SK-N-SH (cell line): Measurements from ENCODE around the gene AKAP8. TPM values are rescaled to one million over a fixed set of nuclear protein-coding genes. Genes with fewer than 3 reads are reported as not detected.

Source experiments
- CTCF ChIA-PET: fragments of 300-600, 350-600 bp; formaldehyde crosslinking; extraction: SDS; loops from one replicate; lab custom pipeline; 2021; lab: Yijun Ruan, JAX
- POLR2A ChIA-PET: fragments of 350-600 bp; sonication (Branson Sonifier 250); formaldehyde crosslinking; extraction: SDS; loops from one replicate; lab custom pipeline; 2020; ENCODE audit warnings: antibody characterized with exemption, inconsistent platforms; lab: Yijun Ruan, JAX
- DNase-seq: peaks from one replicate; pipeline ENCODE4 v3.0.0; 2012
- H2AFZ ChIP-seq: fragments of 200-600 bp; sonication (generic); 2 replicates; pipeline ENCODE4 v1.8.1; 2016; ENCODE audit warnings: antibody characterized with exemption, mild to moderate bottlenecking, low read depth
- H3F3A ChIP-seq: fragments of 200-600 bp; sonication (generic); replicated peaks from 2 replicates; pipeline ENCODE3; 2016; ENCODE audit warnings: antibody characterized with exemption, mild to moderate bottlenecking; ENCODE audit not compliant: insufficient read depth
- H3K27ac ChIP-seq, 2 experiments: fragments of 200-500 bp in 1 of 2; fragments of 200-600 bp in 1 of 2; sonication (Bioruptor generic) in 1 of 2; sonication (generic), shearing (Covaris generic) in 1 of 2; 2 replicates each; pipeline versions ENCODE4 v1.5.1 to v1.6.1; 2014 to 2016; ENCODE audit warnings: low read depth in 2 of 2, inconsistent platforms in 1 of 2, low read length in 1 of 2, mild to moderate bottlenecking in 1 of 2, mixed read lengths in 1 of 2
- H3K27me3 ChIP-seq: fragments of 200-600 bp; sonication (generic), shearing (Covaris generic); 2 replicates; pipeline ENCODE4 v1.6.1; 2016; ENCODE audit warnings: mixed run types; ENCODE audit not compliant: insufficient read depth
- H3K36me3 ChIP-seq, 2 experiments: fragments of 200-500 bp in 1 of 2; fragments of 200-600 bp in 1 of 2; sonication (Bioruptor generic) in 1 of 2; sonication (generic) in 1 of 2; replicated peaks in 1 of 2; 2 replicates each; pipeline versions ENCODE3 to v1.5.1; 2014 to 2016; ENCODE audit warnings: low read length in 1 of 2, mild to moderate bottlenecking in 1 of 2; ENCODE audit not compliant: insufficient read depth in 2 of 2, control insufficient read depth in 1 of 2
- H3K4me1 ChIP-seq, 2 experiments: fragments of 200-500 bp in 1 of 2; fragments of 200-600 bp in 1 of 2; sonication (Bioruptor generic) in 1 of 2; sonication (generic), shearing (Covaris generic) in 1 of 2; 2 replicates each; pipeline versions ENCODE4 v1.5.1 to v1.6.1; 2014 to 2016; ENCODE audit warnings: low read depth in 1 of 2, low read length in 1 of 2, mixed run types in 1 of 2; ENCODE audit not compliant: insufficient read depth in 2 of 2, control insufficient read depth in 1 of 2
- H3K4me2 ChIP-seq: fragments of 200-600 bp; sonication (generic), shearing (Covaris generic); 2 replicates; pipeline ENCODE4 v1.6.1; 2017; ENCODE audit warnings: mixed run types
- H3K4me3 ChIP-seq, 2 experiments: fragments of 200-500 bp in 1 of 2; fragments of 200-600 bp in 1 of 2; sonication (Bioruptor generic) in 1 of 2; sonication (generic), shearing (Covaris generic) in 1 of 2; 2 replicates each; pipeline versions ENCODE4 v1.5.1 to v1.8.1; 2014 to 2016; ENCODE audit warnings: low read depth in 2 of 2, inconsistent platforms in 1 of 2, low read length in 1 of 2, mild to moderate bottlenecking in 1 of 2, mixed read lengths in 1 of 2, moderate library complexity in 1 of 2
- H3K79me2 ChIP-seq: fragments of 200-600 bp; sonication (generic); 2 replicates; pipeline ENCODE4 v1.8.1; 2017; ENCODE audit warnings: mild to moderate bottlenecking; ENCODE audit not compliant: insufficient read depth
- H3K9ac ChIP-seq: fragments of 200-600 bp; sonication (generic); 2 replicates; pipeline ENCODE4 v1.6.1; 2017; ENCODE audit warnings: mixed run types
- H3K9me2 ChIP-seq: fragments of 200-600 bp; sonication (generic); 2 replicates; pipeline ENCODE4 v1.6.1; 2017; ENCODE audit warnings: mixed run types
- H3K9me3 ChIP-seq: fragments of 200-600 bp; sonication (generic); 2 replicates; pipeline ENCODE4 v1.6.1; 2017; ENCODE audit warnings: mixed run types, mild to moderate bottlenecking, moderate library complexity
- H4K20me1 ChIP-seq: fragments of 200-600 bp; sonication (generic); 2 replicates; pipeline ENCODE4 v1.6.1; 2017; ENCODE audit warnings: mild to moderate bottlenecking, mixed run types; ENCODE audit not compliant: insufficient read depth
- ELF1 ChIP-seq: IDR thresholded peaks from 2 replicates; pipeline ENCODE4 v1.4.0; 2012
- EP300 ChIP-seq, 2 experiments: IDR thresholded peaks; 2 replicates each; pipeline versions ENCODE4 v1.4.0 to v1.6.1; 2012; ENCODE audit warnings: borderline replicate concordance in 1 of 2, low read depth in 1 of 2, low read length in 1 of 2
- FOSL2 ChIP-seq: IDR thresholded peaks from 2 replicates; pipeline ENCODE4 v1.4.0; 2012; ENCODE audit warnings: low read depth, mild to moderate bottlenecking, moderate library complexity, borderline replicate concordance
- GABPA ChIP-seq: IDR thresholded peaks from 2 replicates; pipeline ENCODE4 v1.4.0; 2012; ENCODE audit warnings: low read depth, mild to moderate bottlenecking
- GATA2 ChIP-seq: sonication (generic); formaldehyde crosslinking; IDR thresholded peaks from 2 replicates; pipeline ENCODE4 v1.5.0; 2020; ENCODE audit warnings: mild to moderate bottlenecking, missing genetic modification reagents
- JUND ChIP-seq: IDR thresholded peaks from 2 replicates; pipeline ENCODE4 v1.4.0; 2012
- MXI1 ChIP-seq: IDR thresholded peaks from 2 replicates; pipeline ENCODE4 v1.6.1; 2012; ENCODE audit warnings: mild to moderate bottlenecking, low read depth, low read length, improper control_type of control experiment
- POLR2AphosphoS5 ChIP-seq: IDR thresholded peaks from 2 replicates; pipeline ENCODE4 v1.6.1; 2012; ENCODE audit warnings: low read depth, low read length
- RXRA ChIP-seq: IDR thresholded peaks from 2 replicates; pipeline ENCODE4 v1.4.0; 2012; ENCODE audit warnings: low read depth, mild to moderate bottlenecking, borderline replicate concordance
- SIN3A ChIP-seq: IDR thresholded peaks from 2 replicates; pipeline ENCODE4 v1.6.1; 2012; ENCODE audit warnings: low read depth, mild to moderate bottlenecking, low read length, moderate library complexity, borderline replicate concordance
- SMC3 ChIP-seq: IDR thresholded peaks from 2 replicates; pipeline ENCODE4 v1.6.1; 2012; ENCODE audit warnings: low read depth, low read length, improper control_type of control experiment
- TAF1 ChIP-seq: IDR thresholded peaks from 2 replicates; pipeline ENCODE4 v1.6.1; 2012; ENCODE audit warnings: low read depth, mild to moderate bottlenecking, low read length, moderate library complexity, borderline replicate concordance
- WGBS: methylation state at CpG from one replicate; pipeline ENCODE4 v1.1.6; 2017; ENCODE audit warnings: low lambda C conversion rate; 5-methylcytosine and 5-hydroxymethylcytosine counted together
- polyA plus RNA-seq, 3 experiments: library from polyadenylated mRNA; depleted of rRNA; stranded (reverse); fragments of >200 nt; gene quantifications; 2 replicates each; pipeline ENCODE4 v1.2.3, GENCODE V29; 2012
- TF ChIP-seq, protein P1 (sequence below): fragments of 200-600 bp; sonication (generic); IDR thresholded peaks from 2 replicates; pipeline ENCODE4 v1.6.1; 2017; ENCODE audit warnings: antibody characterized with exemption, mild to moderate bottlenecking, moderate library complexity
- TF ChIP-seq, protein P2 (sequence below): IDR thresholded peaks from 2 replicates; pipeline ENCODE4; 2012
- TF ChIP-seq, protein P3 (sequence below): fragments of 150-350 bp; IDR thresholded peaks from 2 replicates; pipeline ENCODE4 v1.6.1; 2016; ENCODE audit warnings: mild to moderate bottlenecking, low read depth, low read length
- TF ChIP-seq, protein P4 (sequence below): IDR thresholded peaks from 2 replicates; pipeline ENCODE4 v1.4.0; 2012; ENCODE audit warnings: low read depth, borderline replicate concordance
- TF ChIP-seq, protein P5 (sequence below): IDR thresholded peaks from 2 replicates; pipeline ENCODE4 v1.4.0; 2012; ENCODE audit warnings: low read depth, borderline replicate concordance
- TF ChIP-seq, protein P6 (sequence below): IDR thresholded peaks from 2 replicates; pipeline ENCODE4 v1.4.0; 2012; ENCODE audit warnings: low read depth
- TF ChIP-seq, protein P7 (sequence below): fragments of 150-350 bp; IDR thresholded peaks from 2 replicates; pipeline ENCODE4 v1.6.1; 2017; ENCODE audit warnings: antibody characterized with exemption, low read length, low read depth, borderline replicate concordance

The AKAP8 gene
- polyA plus RNA-seq, 1 of the 3 experiments (the other 2 are of a cell fraction), result 17.2 TPM

DNA sequence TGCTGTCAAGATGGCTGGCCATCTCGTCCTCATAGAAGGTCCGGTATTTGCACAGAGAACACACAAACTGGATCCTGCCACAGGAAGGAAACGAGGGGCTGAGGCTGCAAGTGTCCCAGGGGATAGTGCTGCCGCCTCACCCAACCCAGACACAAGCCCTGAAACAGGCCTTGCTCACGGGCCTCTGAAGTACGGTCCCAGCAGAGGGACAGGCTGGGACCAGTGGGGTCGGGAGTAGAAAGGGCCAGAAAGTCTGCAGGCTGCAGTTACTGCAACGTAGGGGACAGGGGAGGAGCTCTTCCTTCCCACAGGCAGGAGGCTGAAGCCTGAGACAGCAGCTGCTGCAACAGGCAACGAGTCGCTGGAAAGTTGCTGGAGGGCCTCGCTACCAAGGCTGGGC, 18.2 kb upstream of the AKAP8 start:
- Histone ChIP-seq H3K79me2 (peaks cover 31% of the 10 kb centered on the region; the same call in 1 of the 2 replicates), H3K9me3 (no peaks in the 10 kb centered on the region), H3K36me3 (peaks cover 24 to 64% of the 10 kb centered on the region in 2 experiments), H3F3A (peaks cover 10% of the 10 kb centered on the region), H3K27me3 (no peaks in the 10 kb centered on the region), H3K27ac (no peak overlapping the region), H3K4me2 (no peak overlapping the region), H4K20me1 (peaks cover 21% of the 10 kb centered on the region), H2AFZ (no peak overlapping the region), H3K4me3 (no peak overlapping the region), H3K9me2 (no peaks in the 10 kb centered on the region), H3K4me1 (no peaks in the 10 kb centered on the region), H3K9ac (no peak overlapping the region)
- TF ChIP-seq, protein P1, sequence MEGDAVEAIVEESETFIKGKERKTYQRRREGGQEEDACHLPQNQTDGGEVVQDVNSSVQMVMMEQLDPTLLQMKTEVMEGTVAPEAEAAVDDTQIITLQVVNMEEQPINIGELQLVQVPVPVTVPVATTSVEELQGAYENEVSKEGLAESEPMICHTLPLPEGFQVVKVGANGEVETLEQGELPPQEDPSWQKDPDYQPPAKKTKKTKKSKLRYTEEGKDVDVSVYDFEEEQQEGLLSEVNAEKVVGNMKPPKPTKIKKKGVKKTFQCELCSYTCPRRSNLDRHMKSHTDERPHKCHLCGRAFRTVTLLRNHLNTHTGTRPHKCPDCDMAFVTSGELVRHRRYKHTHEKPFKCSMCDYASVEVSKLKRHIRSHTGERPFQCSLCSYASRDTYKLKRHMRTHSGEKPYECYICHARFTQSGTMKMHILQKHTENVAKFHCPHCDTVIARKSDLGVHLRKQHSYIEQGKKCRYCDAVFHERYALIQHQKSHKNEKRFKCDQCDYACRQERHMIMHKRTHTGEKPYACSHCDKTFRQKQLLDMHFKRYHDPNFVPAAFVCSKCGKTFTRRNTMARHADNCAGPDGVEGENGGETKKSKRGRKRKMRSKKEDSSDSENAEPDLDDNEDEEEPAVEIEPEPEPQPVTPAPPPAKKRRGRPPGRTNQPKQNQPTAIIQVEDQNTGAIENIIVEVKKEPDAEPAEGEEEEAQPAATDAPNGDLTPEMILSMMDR, result no peak
- no peak for TF ChIP-seq ELF1
- TF ChIP-seq, protein P2, sequence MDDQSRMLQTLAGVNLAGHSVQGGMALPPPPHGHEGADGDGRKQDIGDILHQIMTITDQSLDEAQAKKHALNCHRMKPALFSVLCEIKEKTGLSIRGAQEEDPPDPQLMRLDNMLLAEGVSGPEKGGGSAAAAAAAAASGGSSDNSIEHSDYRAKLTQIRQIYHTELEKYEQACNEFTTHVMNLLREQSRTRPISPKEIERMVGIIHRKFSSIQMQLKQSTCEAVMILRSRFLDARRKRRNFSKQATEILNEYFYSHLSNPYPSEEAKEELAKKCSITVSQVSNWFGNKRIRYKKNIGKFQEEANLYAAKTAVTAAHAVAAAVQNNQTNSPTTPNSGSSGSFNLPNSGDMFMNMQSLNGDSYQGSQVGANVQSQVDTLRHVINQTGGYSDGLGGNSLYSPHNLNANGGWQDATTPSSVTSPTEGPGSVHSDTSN, result no peak
- TF ChIP-seq, protein P3, sequence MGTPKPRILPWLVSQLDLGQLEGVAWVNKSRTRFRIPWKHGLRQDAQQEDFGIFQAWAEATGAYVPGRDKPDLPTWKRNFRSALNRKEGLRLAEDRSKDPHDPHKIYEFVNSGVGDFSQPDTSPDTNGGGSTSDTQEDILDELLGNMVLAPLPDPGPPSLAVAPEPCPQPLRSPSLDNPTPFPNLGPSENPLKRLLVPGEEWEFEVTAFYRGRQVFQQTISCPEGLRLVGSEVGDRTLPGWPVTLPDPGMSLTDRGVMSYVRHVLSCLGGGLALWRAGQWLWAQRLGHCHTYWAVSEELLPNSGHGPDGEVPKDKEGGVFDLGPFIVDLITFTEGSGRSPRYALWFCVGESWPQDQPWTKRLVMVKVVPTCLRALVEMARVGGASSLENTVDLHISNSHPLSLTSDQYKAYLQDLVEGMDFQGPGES, result no peak
- TF ChIP-seq, protein P4, sequence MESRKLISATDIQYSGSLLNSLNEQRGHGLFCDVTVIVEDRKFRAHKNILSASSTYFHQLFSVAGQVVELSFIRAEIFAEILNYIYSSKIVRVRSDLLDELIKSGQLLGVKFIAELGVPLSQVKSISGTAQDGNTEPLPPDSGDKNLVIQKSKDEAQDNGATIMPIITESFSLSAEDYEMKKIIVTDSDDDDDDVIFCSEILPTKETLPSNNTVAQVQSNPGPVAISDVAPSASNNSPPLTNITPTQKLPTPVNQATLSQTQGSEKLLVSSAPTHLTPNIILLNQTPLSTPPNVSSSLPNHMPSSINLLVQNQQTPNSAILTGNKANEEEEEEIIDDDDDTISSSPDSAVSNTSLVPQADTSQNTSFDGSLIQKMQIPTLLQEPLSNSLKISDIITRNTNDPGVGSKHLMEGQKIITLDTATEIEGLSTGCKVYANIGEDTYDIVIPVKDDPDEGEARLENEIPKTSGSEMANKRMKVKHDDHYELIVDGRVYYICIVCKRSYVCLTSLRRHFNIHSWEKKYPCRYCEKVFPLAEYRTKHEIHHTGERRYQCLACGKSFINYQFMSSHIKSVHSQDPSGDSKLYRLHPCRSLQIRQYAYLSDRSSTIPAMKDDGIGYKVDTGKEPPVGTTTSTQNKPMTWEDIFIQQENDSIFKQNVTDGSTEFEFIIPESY, result no peak
- TF ChIP-seq SIN3A, result no peak
- no peak for TF ChIP-seq FOSL2
- TF ChIP-seq, protein P5, sequence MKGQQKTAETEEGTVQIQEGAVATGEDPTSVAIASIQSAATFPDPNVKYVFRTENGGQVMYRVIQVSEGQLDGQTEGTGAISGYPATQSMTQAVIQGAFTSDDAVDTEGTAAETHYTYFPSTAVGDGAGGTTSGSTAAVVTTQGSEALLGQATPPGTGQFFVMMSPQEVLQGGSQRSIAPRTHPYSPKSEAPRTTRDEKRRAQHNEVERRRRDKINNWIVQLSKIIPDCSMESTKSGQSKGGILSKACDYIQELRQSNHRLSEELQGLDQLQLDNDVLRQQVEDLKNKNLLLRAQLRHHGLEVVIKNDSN, result no peak
- no peak for TF ChIP-seq MXI1
- no peak for TF ChIP-seq TAF1
- TF ChIP-seq SMC3, result no peak
- TF ChIP-seq, protein P6, sequence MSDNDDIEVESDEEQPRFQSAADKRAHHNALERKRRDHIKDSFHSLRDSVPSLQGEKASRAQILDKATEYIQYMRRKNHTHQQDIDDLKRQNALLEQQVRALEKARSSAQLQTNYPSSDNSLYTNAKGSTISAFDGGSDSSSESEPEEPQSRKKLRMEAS, result no peak
- no peak for TF ChIP-seq POLR2AphosphoS5
- no peak for TF ChIP-seq EP300 (IDR thresholded peaks at IDR 0.05; ENCODE audit: borderline replicate concordance in 1 of 2, low read depth in 1 of 2, low read length in 1 of 2)
- TF ChIP-seq RXRA, result no peak
- TF ChIP-seq GATA2, result no peak
- no peak for TF ChIP-seq GABPA
- TF ChIP-seq, protein P7, sequence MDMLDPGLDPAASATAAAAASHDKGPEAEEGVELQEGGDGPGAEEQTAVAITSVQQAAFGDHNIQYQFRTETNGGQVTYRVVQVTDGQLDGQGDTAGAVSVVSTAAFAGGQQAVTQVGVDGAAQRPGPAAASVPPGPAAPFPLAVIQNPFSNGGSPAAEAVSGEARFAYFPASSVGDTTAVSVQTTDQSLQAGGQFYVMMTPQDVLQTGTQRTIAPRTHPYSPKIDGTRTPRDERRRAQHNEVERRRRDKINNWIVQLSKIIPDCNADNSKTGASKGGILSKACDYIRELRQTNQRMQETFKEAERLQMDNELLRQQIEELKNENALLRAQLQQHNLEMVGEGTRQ, result no peak
- TF ChIP-seq JUND, result no peak
- 98% methylated on average over 5 of the region's 11 CpGs for WGBS
- DNase-seq, result no peak
- POLR2A ChIA-PET, result no interaction called here
- CTCF ChIA-PET, result no interaction called here
